GM18861 (cell line): Measurements from ENCODE around the gene EPSTI1.
"Not testable (repeated sequence)": the region's sequence is repeated elsewhere in the genome, so short reads cannot be mapped to it uniquely, and the experiment has no call there.

Source experiments
- ATAC-seq: cut with Tn5 transposase; IDR thresholded peaks from one replicate; pipeline ENCODE4 v1.9.1; 2021; ENCODE audit not compliant: unreplicated experiment

Gene EPSTI1, protein sequence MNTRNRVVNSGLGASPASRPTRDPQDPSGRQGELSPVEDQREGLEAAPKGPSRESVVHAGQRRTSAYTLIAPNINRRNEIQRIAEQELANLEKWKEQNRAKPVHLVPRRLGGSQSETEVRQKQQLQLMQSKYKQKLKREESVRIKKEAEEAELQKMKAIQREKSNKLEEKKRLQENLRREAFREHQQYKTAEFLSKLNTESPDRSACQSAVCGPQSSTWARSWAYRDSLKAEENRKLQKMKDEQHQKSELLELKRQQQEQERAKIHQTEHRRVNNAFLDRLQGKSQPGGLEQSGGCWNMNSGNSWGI

DNA sequence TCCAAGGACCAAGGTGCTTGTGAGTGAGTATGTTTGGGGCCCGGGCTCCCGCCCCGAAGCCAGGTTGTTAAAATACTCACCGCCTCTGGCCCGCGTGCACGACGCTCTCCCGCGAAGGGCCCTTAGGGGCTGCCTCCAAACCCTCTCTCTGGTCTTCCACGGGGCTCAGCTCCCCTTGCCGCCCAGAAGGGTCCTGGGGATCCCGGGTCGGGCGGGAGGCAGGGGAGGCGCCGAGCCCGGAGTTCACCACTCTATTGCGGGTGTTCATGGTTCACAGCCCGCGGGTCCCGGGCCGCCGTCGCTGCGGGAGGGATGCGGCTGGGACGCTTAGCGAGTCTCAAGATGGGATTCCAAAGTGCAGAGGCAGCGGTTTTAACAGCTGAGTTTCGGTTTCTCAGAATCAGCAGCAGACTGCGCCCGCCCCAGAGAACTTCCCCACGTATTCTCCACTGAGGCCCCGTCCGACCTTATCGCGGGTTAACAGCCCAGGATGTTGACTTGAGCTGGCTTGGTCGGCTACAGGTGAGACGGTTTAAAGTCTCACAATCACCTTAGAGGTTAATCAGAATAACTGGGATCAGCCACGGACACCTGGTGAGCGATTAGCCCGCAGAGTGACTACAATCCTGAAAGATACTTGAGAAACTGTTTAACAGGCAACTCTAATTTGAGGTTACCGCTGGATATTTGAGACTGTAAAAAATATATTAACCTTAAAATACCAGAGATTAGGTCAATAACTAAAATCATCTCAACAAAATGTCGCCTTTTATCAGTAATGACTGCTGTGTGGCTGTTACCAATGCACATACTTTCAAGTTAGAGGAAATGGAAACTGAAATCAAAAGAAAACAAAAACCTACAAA, at the start of gene EPSTI1:
TSS of gene EPSTI1 (minus strand) at position 344 of the 866 bp plus-strand sequence. CDS start at position 268, 76 bp downstream.
- ATAC-seq, result peak; percentile 46

DNA sequence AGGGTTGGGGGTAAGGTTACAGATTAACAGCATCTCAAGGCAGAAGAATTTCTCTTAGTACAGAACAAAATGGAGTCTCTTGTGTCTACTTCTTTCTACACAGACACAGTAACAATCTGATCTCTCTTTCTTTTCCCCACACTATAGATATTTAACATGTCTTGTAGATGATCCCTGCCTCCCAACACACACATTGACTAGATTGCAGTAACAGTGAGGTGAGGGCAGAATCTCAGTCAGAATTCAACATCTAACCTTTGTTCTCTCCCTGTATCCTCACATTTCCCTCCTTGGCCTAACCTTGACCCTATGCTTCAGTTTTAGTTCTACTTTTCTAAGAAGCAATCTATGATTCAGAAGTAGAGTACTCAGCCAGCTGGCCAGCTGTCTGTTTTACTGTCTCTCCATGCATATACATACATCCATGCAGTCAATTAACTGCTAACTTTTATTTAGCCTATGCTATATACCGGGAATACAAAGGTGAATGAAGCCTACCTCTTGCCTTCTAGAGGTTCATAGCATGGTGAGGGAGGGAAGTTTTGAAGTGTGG, 49.4 kb upstream of the EPSTI1 start:
- peak; percentile 45 for ATAC-seq

DNA sequence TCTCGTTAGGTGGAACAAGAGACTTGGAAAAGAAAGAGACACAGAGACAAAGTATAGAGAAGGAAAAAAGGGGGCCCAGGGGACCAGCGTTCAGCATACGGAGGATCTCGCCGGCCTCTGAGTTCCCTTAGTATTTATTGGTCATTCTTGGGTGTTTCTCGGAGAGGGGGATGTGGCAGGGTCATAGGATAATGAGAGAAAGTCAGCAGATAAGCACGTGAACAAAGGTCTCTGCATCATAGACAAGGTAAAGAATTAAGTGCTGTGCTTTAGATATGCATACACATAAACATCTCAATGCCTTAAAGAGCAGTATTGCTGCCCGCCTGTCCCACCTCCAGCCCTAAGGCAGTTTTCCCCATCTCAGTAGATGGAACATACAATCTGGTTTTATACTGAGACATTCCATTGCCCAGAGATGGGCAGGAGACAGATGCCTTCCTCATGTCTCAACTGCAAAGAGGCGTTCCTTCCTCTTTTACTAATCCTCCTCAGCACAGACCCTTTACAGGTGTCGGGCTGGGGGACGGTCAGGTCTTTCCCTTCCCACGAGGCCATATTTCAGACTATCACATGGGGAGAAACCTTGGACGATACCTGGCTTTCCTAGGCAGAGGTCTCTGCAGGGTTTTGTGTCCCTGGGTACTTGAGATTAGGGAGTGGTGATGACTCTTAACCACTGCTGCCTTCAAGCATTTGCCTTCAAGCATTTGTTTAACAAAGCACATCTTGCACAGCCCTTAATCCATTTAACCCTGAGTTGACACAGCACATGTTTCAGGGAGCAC, 48.7 kb upstream of the EPSTI1 start:
- ATAC-seq, result not testable (repeated sequence)

DNA sequence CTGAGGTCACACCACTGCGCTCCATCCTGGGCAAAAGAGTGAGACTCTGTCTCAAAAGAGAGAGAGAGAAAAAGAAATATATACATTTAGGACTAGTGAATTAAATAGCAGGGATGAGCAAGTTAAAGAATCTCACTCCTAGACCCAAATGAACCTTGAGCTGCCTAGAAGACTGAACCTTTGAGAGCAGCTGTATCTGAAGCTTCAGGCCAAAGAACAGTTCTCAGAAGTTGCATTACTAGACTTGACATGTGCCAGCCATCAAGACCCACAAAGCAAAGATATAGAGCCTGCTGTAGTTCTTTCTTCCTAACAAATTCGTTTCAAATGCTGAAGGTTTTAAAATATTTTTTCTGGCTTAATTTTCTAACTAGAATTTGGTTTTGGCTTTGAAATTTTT, 47.9 kb upstream of the EPSTI1 start:
- ATAC-seq, result no peak

DNA sequence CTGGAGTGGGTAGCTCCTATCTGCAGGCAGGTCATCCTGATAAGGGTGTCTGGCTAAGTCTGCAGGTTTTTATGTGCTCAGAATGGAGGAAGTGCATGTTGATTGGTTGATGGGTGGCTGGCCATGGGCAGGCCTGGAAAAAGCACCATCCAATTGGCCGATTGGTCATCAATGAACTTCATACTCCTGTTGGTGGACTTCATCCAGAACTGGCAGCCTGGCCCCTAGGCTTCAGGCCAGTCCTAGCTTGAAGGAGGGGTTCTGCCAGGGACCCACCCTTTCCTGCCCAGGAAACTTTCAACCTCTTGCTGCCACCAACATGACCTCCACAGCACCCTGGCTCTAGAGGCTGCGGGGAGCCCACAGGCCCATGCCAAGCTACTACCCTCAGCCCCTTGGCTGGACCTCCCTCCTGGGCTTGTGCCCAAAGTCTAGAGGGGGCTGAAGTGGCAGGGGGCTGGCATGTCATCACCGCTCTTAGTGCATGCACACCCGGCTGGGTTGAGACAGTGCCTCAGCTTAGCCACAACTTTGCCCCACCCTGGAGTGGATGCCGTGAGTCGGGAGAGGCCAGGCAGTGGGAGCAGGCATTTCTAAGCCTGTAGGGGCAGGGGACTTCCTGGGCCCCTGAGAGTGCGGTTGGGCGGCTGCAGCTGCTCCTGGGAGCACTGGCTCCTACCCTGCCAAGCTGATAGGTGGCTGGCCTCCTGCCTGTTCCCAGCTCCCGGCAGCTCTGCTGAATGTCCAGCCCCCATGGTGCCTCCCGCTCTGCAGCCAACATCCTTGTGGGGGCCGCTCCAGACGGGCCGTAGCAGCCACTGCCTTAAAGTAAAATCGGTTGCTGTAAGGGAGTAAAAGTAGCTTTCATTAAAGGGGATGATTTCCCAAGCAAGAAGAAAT, 44.6 kb upstream of the EPSTI1 start:
- ATAC-seq, result no peak

DNA sequence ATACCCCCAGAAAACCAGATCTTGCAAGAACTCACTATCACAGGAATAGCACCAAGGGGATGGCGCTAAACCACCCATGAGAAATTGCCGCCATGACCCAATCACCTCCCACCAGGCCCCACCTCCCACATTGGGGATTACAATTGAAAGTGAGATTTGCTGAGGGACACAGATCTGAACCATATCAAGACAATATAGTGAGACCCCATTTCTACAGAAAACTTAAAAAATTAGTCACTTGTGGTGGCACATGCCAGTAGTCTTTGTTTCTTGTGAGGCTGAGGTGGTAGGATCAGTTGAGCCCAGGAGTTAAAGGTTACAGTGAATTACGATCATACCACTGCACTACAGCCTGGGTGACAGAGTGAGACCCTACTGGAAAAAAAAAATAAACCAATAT, 41.0 kb upstream of the EPSTI1 start:
- ATAC-seq, result no peak

DNA sequence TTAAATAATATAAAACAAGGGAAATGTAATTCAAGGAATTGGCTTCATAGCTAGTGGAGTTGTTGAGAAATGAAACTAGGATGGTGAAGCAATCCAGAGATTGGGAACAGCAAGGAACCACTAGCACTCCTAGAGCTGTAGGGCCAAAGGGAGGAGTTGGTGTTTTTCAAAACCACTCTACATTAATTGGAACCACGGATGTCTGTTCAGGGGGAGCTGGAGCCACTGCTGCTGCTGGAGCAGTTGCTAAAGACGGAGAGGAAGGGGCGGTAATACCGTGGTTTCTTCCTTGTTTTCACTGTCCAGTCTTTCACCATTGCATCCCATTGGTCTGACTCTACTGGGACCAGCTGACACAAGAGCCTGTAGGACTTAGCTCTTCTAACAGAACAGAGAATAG, 39.8 kb upstream of the EPSTI1 start:
- no peak for ATAC-seq

DNA sequence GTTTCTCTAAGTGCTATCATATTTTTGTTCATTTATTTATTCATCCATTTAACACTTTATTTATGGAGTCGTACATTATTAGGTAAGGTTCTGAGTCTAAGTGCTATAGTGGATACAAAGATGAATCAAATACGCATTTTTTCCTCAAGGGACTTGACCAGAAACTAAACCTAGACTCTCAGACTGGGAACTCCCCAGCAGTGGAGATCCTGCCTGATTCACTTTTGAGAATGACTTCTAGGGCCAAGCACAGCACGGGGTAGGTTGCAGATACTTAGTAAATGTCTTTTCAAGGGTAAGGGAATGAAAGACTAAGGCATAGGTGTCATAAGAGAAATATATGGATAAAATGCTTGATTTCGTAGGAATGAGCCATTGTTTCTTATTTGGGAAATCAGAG, 38.5 kb upstream of the EPSTI1 start:
- ATAC-seq, result peak; percentile 66

DNA sequence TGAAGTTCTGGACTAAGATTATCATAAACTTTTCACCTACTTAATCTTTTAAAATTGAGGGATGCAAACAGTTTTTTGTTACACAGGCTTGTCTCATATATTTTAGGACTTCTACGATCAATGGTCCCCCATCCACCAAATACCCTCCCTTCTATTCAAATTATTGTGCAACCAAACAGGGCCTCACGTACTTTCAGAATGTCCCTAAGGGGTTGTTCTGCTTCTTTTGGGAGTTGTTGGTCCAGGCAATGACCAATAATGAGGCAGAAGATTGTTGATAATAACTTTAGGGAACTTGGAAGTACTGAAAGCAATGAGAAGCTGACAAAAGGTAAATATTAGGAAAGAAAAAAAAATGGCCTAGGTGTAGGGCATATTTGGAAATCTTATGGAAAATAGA, 34.2 kb upstream of the EPSTI1 start:
- no peak for ATAC-seq

DNA sequence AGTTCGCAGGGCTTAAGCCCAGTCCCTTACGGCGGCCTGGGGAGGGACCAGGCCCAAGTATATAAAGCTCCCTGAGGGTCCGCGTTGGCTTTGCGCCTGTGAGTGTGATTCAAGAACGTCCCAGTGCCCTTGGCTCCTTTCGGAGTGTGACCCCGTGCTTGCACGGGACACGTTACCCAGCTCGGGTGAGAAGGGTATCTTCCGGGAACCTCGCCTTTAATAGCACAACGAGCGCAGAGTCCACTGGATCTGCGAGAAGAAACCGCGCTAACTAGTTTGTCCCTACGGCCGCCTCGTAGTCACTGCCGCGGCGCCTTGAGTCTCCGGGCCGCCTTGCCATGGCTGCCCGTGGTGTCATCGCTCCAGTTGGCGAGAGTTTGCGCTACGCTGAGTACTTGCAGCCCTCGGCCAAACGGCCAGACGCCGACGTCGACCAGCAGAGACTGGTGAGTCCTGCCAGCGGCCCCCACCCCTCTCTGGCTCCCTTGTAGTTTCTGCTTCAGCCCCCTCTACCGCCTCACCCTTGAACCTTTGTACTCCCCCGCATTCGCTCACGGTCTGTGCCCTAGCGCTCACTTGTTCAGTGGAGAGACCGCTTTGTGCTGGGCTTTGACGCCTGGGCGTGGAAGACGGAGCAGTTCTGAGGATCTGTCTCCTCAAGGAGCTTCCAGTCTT, 31.4 kb upstream of the EPSTI1 start, which contains the start of gene DNAJC15:
TSS of gene DNAJC15 (plus strand) at position 298 of the 675 bp plus-strand sequence. CDS start at position 339, 41 bp downstream.
- ATAC-seq, result peak; percentile 66

DNA sequence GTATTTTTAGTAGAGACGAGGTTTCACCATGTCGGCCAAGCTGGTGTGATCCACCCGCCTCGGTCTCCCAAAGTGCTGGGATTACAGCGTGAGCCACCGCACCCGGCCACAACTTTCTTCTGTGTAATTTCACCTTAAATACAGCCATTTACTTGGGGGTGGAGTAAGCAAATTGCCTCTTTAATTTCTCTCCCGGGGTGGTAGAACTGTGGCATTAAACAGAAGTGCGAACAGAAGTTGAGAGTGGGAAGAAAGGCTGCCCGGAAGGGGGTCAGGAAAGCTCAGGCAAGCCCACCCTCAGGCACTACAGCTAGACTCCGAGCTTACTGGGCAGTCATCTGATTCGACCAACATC, 30.9 kb upstream of the EPSTI1 start:
- ATAC-seq, result no peak

DNA sequence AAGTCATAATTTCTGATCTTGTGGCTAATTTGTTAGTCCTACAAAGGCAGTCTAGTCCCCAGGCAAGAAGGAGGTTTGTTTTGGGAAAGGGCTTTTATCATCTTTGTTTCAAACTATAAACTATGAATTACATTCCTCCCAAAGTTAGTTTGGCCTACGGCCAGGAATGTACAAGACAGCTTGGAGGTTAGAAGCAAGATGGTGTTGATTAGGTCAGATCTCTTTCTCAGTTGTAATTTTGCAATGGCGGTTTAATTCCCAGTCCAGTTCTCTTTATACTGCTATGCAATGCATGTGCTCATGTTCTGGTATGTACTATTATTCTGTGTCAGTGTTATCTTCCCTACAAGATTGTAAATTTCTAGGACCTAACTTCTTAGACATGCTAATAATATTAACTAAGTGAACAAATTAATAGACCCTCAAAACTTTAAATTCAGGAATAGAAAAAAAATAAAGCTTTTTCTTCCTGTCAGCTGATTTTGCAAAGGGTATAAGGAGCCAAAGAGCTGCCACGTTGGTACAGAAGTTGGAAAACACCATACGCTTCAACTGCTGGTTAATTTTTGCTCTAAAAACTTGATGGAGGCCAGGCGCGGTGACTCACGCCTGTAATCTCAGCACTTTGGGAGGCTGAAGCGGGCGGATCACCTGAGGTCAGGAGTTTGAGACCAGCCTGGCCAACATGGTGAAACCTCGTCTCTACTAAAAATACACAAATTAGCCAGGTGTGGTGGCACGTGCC, 30.1 kb upstream of the EPSTI1 start:
- ATAC-seq, result no peak

DNA sequence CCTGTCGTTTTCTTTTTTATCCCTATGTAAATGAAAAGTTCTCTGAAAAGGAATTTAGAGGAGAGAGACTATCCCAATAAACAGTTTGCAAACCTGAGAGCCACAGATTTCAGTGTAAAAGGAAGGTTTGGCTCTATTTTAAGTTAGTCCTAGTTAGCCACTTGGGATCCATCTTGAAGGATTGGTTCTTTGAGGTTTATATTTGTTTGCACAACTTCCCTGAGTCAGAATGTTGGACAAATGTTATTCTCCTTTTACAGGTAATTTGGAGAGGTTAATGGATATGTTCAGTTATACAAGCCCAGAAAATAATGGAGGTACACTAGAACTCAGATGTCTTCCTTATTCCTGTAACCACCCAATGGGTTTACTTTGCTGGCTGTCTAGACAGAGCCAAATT, 28.8 kb upstream of the EPSTI1 start:
- no peak for ATAC-seq

DNA sequence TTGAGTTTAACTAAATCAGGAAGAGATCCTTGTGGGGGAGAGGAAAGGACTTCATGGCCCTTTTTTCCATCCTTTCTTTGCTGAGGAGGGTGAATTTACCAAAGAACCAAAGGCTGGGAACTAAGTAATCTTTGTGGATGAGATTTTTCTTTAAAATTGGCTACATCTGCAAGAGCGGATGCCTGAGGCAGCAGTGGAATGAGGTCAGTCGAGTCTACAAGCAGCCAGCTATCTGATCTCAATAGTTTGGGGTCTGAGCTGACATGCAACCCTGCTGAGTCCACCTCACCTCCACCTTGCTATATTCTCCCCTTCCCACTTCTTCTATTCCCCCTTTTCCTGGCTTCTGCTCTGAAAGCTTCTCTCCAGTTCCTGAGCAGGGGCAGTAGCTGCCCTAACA, 27.8 kb upstream of the EPSTI1 start:
- no peak for ATAC-seq

DNA sequence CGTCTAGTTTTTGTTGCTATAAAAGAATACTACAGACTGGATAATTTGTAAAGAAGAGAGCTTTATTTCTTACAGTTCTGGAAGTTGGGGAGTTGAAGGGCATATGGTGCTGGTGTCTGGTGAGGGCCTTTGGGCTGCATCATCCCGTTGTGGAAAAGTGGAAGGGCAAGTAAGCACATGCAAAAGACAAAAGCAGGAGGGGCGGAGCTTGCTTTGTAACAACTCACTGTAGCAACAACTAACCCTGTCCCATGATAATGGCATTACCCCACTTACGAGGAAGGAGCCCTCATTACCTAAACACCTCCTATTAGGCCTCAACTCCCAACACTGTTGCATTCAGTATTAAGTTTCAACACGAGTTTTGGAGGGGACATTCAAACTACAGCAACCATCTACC, 24.2 kb upstream of the EPSTI1 start:
- no peak for ATAC-seq

DNA sequence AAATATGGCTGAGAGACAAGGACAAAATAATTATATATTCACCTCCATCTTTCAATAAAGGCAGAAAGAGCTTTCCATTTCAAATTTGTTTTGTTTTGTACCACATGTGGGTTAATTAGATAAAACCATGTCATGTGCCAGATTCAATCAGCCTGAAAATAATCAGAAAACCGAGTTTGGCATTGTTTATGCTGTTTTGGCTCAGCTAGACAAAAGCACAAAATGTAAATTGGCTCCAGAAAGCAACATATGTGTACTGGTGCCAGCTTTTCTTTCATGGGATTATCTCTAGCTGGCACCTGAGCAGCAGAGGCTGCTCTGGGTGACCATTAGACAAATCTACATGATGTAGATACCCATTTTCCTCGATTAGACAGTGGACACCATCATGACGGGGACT, 22.1 kb upstream of the EPSTI1 start:
- ATAC-seq, result no peak

DNA sequence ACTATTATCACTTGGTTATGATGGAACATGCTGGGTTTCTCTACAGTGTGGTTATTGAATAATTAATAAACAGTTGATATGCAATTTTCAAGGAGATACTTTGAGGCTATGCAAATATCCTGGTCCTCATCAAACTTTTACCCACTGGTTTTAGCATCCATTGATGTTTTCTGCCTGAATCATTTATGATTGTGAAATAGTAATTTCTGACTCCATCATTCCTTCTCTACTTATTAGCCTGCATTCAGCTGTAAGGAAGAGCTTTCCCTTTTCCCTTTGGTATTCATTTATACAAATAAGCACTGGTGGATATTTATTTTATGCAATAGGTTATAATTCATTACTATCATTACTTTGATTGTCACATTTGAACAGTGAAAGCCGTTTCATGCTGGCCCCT, 17.5 kb upstream of the EPSTI1 start:
- no peak for ATAC-seq

DNA sequence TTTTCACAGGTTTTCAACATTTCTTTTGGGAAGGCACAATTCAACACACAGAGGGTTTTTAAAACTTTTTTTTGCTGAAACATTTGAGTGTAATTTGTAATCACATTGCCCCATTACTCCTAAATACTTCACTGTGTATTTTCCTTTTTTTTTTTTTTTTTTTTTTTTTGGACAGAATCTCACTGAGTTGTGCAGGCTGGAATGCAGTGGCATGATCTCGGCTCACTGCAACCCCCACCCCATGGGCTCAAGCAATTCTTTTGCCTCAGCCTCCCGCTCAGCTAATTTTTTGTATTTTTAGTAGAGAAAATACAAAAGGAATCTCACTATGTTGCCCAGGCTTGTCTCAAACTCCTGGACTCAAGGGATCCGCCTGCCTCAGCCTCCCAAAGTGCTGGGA, 16.6 kb upstream of the EPSTI1 start:
- no peak for ATAC-seq
